Activated CD4-positive, alpha-beta T cell treated with anti-CD3 and anti-CD28 coated beads for 48 hours (primary cell): Measurements from ENCODE around the gene NKAIN2.

Source experiments
- DNase-seq: peaks from one replicate; pipeline ENCODE4 v3.0.0-alpha.2; 2020

Gene NKAIN2

DNA sequence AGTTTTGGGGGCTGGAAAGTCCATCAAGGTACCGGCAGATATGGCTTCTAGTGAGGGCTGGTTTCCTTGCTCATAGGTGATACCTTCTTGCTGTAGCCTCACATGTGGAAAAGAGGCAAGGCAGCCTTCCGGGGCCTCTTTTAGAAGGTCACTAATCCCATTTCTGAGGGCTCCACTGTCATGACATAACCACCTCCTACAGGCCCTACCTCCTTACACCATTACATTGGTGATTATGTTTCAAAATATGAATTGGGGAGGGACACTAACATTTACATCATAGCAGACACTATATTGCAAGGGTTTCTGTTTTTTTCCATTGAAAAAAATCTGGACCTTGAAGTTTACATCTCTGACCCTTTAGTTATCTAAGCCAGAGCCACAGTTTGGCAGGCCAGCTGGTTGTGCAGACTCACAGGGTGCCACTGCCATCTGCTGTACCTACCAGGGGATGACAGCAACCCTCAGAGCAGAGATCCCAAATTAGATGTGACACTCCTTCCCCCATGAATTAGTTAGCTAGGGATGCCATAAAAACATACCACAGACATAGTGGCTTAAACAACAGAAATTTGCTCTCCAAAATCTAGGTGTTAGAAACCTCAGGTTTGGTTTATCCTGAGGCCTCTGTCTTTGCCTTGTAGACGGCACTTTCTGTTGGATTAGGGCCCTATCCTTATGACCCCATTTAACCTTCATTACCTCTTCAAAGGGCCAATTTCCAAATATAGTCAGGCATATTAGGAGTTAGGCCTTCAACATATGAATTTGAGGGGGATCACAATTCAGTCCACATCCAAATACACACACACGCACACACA, 992.2 kb downstream of the NKAIN2 start:
- DNase-seq = no peak

DNA sequence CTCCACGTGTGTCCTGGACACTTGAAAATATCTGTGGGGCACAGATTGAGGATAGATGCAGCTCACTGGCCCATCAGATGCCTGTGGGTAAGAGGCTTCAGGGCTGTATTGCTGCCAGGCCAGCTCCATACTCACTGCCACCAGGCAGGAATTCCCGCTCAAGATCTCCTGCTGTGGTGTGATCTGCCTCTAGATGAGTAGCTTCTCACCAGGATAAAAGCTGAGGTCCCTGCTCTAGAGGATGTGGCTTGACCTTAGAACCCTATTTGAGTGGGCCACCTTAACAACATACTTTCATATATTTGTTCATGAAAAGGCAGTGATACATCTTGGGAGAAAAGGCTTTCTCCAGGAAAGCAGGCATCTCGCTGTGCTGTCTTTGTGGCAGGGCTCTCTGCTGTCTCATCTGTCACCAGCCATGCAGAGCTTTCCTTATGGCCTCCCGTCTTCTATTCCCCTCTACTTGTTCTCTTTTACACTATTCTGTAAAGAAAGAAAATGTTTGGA, 992.9 kb downstream of the NKAIN2 start:
- no peak for DNase-seq

- no peak for DNase-seq
These were observed 993.6 kb downstream of the NKAIN2 start for GRCh38 chr6:124797224-124797623.

- DNase-seq = no peak
These were observed 995.4 kb downstream of the NKAIN2 start for GRCh38 chr6:124798942-124799496.

DNA sequence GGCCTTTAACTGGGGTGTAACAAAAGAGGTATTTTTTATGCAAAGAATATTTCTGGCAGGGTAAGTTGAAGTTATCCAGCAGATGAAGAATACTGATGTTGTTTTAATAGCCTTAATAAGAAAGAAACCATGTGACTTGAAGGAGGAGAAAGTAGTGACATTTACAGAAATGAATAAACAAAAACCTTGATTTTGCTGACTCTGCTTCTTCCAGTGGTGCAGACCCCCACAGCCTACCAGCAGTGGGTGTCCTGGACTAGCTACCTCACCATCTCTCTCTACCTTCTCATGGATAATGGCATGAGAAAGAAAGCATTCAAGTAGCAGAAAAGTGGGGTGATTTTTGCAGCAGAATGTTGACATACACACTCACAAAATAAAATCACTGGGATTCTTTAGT, 996.0 kb downstream of the NKAIN2 start:
- DNase-seq = no peak

DNA sequence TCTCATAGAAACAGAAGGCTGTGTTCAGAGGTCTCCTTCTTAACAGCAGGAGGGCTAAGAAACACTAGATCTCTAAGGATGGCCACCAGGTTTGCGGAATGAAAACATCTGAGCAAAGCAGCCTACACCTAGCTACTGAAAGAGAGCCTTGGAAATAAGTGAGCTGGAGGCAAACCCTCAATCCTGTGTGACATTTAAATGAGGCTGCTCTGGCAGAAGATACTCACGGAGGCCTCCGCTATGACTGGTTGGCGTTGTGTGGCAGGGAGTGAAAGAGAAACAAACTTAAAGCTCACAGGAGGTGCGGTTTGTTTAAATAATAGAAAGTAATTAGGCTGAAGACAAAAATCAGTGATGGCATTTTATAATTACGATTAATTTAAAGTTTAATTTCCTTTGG, 996.6 kb downstream of the NKAIN2 start:
- DNase-seq = no peak

- DNase-seq = no peak
These were observed 1008.4 kb downstream of the NKAIN2 start for GRCh38 chr6:124812067-124812466.

- DNase-seq = no peak
These were observed 1015.7 kb downstream of the NKAIN2 start for GRCh38 chr6:124819346-124819745.

DNA sequence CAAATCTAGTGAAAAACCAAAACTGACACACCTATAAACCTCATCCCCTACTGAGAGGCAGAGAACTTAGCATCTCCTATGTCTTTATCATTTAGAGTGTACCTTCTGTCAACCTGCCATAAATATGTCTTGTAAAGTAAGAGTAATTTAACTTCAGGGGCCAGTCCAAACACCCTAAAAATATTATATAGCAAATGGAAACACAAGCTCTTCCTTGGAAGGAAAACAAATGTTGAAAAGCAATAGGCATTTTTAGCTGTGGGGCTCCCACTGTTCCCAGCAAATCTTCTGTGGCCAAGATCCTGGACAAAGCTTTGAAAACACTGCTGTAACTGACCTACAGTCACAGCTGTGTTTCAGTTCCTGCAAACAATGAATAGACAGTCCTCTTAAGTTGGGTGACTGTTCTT, 1018.5 kb downstream of the NKAIN2 start:
- no peak for DNase-seq

DNA sequence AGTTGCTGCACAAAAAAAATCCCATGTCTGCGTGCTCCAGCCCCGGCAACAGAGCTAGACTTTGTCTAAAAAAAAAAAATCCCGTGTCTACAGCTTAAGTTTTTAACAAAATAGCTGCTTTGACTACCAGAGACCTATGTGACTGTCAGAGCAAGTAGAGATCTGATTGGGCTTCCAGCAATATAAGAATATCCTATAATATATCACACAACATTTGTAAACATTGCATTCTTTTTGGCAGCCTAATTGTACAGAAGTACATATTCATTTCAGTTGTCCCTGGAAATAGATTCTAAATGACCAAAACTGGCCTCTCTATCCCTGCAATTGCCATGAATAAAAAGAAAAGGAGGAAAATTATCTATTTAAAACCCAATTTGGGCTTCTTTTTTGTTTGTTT, 1019.1 kb downstream of the NKAIN2 start:
- no peak for DNase-seq

- DNase-seq = no peak
These were observed 1019.8 kb downstream of the NKAIN2 start for GRCh38 chr6:124823240-124824111.

- DNase-seq = no peak
These were observed 1021.9 kb downstream of the NKAIN2 start for GRCh38 chr6:124825564-124825963.

GRCh38 chr6:124829822-124830221, 1026.2 kb downstream of the NKAIN2 start:
- DNase-seq = no peak

DNA sequence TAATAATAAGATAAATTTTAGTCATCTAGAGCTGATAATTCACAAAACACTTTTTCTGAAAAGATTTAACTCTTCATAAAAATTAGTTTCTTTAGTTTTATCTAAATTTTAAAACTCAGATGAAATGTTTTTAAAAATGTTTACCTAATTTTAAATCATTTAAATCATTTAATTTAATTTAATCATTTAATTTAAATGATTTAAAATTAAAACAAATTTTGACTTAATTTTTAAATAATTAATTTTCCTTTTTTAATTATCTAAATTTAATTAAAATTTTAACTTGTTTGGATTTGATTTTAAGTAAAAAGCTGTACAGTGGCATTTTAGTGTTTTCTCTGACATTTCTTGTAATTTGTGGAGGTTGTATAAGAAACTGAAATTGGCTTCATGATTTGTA, 1026.8 kb downstream of the NKAIN2 start:
- no peak for DNase-seq

DNA sequence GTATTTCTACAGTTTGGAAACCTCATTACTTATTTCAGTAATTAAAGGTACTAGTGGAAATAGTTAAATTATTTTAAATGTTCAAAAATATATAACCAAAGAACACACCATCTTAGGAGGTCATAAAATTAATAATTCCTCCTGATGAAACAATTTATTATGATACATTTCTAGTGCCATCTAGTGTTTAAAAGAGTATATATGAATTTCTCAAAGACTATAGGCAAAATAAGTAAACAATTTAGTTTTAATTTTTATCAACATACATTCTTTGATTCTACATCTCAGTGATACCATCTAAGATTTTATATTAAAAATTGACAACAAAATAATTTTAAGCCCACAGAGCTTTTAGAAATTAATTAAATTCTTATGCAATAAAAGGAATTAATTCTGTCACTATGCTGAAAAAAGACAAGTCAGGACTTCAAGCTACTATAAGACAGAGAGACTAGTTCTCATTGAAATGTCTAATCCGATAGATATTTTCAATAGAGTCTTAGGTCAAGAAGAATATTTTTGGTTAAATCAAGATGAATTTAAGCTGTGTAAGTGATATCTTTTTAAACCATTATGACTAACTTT, 1050.8 kb downstream of the NKAIN2 start:
- no peak for DNase-seq

- DNase-seq = no peak
These were observed 1054.1 kb downstream of the NKAIN2 start for GRCh38 chr6:124857746-124858145.

- no peak for DNase-seq
These were observed 1054.9 kb downstream of the NKAIN2 start for GRCh38 chr6:124858564-124858963.

DNA sequence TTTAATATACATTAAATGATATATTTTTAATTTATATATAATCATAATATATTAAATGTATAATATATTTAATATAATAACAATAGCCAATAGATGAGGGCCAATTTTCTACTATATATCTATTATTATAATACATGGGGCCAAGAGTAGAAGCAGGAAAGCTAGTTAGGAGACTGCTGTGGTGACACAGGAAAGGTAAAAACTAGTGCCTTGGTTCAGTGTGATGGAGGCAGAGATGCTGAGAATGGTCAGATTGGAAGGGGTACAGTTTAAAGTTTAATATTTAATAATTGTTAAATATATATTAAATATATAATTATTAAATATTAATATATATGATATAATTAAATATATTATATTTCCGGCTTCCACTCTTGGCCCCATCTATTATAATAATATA, 1055.7 kb downstream of the NKAIN2 start:
- no peak for DNase-seq

DNA sequence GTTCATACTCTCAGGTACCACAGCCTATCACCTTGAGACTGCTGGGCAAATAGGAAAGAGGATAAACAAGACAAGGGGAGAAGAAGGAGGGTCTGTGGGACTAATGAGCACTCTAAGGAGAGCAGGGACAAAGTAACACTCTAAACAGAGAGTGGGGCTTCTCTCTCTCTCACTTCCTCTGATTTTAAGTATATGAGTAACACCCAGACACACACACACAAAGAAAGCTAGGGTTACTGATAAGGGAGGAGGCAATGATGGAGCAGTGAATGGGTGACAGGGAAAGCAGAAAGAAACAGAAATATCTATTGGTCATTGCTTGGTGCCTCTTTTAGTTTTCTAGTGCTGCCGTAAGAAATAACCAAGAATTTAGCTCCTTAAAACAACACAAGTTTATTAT, 1062.4 kb downstream of the NKAIN2 start:
- DNase-seq = no peak

DNA sequence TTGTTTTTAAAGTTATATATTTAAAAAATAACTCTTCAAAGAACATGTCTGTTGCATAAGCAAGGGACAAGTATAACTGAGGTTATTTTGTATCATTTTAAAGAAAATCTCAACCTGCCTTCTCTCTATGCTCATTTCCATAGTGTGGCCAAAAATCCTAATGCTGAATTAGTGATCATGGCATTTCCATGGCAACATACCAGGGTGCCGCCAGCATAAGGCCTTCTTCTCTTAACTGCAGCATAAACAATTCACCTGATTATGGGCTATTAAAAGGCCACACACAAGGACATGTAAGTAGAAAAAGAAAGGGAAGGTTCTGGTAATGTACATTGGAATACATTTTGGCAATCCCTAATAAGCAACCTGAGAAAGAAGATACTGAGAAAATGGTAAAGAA, 1063.5 kb downstream of the NKAIN2 start:
- DNase-seq = no peak

DNA sequence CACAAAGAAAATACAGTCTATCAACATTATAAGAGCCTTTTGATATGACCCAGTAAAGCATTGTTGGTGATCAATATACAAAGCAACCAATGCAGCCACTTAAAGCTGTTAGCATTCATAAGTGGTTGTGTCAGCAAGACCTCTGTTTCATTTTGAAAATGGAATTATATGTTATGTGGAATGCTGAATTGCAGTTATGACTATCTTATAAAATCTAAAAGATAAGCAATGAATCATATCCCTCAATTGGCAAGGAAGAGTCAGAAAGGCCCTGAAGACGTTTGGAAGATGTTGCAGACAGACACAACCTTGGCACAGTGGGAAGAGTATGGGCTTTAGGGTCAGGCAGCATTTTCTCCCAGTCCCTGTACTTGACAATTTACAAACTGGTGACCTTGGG, 1064.8 kb downstream of the NKAIN2 start:
- no peak for DNase-seq

DNA sequence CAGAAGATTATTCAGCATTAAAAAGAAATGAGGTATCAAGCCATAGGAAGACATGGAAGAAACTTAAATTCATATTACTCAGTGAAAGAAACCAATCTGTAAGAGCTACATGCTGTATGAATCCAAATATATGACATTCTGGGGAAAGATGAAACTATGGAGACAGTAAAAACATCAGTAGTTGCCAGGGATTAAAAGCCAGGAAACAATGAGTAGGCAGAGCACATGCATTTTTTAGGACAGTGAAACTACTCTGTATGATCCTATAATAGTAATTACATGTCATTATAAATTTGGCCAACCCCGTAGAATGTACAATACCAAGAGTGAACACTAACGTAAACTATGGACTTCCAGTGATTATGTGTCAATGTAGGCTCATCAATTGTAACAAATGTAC, 1065.8 kb downstream of the NKAIN2 start:
- DNase-seq = no peak
